ENCODE results near the gene KLF17. TPM values are rescaled to one million over a fixed set of nuclear protein-coding genes. Genes with fewer than 3 reads are reported as not detected.

Gene KLF17, protein sequence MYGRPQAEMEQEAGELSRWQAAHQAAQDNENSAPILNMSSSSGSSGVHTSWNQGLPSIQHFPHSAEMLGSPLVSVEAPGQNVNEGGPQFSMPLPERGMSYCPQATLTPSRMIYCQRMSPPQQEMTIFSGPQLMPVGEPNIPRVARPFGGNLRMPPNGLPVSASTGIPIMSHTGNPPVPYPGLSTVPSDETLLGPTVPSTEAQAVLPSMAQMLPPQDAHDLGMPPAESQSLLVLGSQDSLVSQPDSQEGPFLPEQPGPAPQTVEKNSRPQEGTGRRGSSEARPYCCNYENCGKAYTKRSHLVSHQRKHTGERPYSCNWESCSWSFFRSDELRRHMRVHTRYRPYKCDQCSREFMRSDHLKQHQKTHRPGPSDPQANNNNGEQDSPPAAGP
- total RNA-seq: not detected in 2 replicates

DNA sequence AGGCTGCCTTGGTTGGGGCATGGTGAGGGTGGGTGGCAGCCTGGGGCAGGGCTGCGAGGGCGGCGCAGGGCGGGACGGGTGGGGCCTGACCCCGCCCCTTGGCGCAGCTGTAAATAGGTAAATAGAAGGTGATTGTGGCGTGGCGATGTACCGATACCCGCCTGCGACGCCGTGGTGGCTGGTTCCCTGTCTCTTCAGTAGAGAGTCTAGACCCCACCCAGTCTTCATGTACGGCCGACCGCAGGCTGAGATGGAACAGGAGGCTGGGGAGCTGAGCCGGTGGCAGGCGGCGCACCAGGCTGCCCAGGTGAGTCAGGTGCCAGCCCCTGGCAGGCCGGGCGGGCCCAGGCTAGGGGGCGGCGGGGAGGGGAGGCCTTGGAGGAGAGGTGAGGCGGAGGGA lies at the start of gene KLF17:
KLF17 (plus strand) TSS at position 140 of the 400 bp plus-strand sequence; CDS start at position 227, 87 bp downstream.

DNA sequence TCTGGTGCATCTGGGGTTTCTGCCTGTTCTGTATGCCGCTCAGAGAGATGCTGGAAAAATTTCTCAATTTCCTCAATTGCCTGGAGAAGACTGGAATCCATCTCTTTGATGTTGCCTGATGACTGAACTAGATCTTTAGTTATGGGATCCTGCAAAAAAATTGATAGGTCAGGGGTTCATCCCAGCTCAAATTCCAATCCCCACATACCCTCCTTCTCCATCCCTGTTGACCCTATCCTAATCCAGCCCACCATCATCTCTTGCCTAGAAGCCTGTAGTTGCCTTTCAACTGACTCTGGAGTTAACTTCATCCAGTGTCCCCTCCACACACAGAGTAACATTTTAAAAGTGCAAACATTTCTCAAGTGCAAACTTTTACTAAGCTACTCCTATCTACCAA lies 22.9 kb downstream of the KLF17 start, which contains the start of gene KLF18:
KLF18 (minus strand) TSS at position 101 of the 400 bp plus-strand sequence; CDS start at position 101, 0 bp downstream.

Small RNA genes lying within 50 kb of the gene (small RNA-seq; reads per million reads assigned to genes)
- gene AL035417.1: not detected
- gene OOSP1P1: not detected
- not detected for gene RF00019
- not detected for gene RN7SL479P

Other genes starting within 250 kb of the KLF17 start
- gene ARTN, start 185.0 kb upstream of the KLF17 start, total RNA-seq: not detected in 2 replicates
- 18.8 and 27.2 TPM in 2 replicates for gene IPO13, start 171.9 kb upstream of the KLF17 start, total RNA-seq
- 16.5 and 29.6 TPM in 2 replicates for gene DPH2, start 148.8 kb upstream of the KLF17 start, total RNA-seq
- gene ATP6V0B, start 143.9 kb upstream of the KLF17 start, total RNA-seq: 48.3 and 90.0 TPM in 2 replicates
- 86.4 and 226 TPM in 2 replicates for gene B4GALT2, start 139.6 kb upstream of the KLF17 start, total RNA-seq
- 5.5 and 9.0 TPM in 2 replicates for gene CCDC24, start 127.2 kb upstream of the KLF17 start, total RNA-seq
- 2.4 and 8.8 TPM in 2 replicates for gene SLC6A9, start 87.4 kb upstream of the KLF17 start, total RNA-seq
- not detected in 2 replicates for gene KLF18, start 22.8 kb downstream of the KLF17 start, total RNA-seq
- gene DMAP1, start 94.7 kb downstream of the KLF17 start, total RNA-seq: 35.3 and 35.5 TPM in 2 replicates
- 63.2 and 76.1 TPM in 2 replicates for gene ERI3, start 236.4 kb downstream of the KLF17 start, total RNA-seq

Measured in placental epithelial cell (primary cell).